HG02571 (cell line): Measurements from ENCODE around the gene ARMC12.

Source experiments
- ATAC-seq: cut with Tn5 transposase; IDR thresholded peaks from one replicate; pipeline ENCODE4 v1.9.1; 2021; ENCODE audit warnings: mild to moderate bottlenecking, moderate library complexity; ENCODE audit not compliant: unreplicated experiment

ARMC12 gene

DNA sequence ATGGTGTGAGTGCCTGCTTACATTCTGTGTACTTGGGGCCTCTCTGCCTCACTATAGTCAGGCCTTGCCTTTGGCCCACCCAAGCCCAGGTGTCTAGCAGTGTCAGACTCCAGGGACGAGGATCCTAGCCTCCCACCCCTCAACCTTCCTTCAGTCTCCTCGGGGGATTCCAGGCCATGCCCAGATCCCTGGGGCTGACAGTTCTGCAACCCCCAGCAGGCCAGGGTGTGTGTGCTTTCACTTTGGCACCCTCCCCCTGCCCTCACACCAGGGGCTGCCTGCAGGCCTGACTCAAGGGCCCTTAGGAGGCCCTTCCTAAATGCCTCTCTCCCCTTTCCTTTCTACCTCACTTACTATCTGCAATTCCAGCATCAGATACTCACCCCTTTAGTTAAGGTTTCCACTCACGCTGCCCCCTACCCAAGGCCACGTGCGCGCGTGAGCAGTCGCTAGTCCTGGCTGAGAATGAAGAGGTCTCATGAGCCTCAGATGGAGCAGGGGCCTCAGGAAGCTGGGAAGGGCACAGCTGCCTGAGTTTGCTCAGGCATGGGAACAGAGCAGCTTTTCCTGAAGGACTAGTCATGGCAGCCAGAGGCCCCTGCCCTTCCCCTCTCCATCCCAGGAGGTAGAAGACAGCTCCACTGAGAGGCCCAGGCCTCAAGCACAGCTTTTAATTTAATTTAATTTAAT, 61.1 kb downstream of the ARMC12 start:
- ATAC-seq = no peak
